Tibial nerve (tissue), 4 donors: ENCODE measurements around the gene TFR2.
A peak's percentile ranks its signal among the peaks of the same experiment; 100 is the strongest.

Experiments
- EP300 ChIP-seq, 2 donors: sonication (generic); formaldehyde crosslinking; IDR thresholded peaks; one replicate each; pipeline ENCODE4 v1.6.1; 2017; ENCODE audit warnings: antibody characterized with exemption in 2 of 2, mild to moderate bottlenecking in 1 of 2
- POLR2A ChIP-seq, 2 donors: fragments of 450-650 bp; IDR thresholded peaks; one replicate each; pipeline ENCODE4 v1.6.1; 2017; ENCODE audit warnings: antibody characterized with exemption in 2 of 2, mild to moderate bottlenecking in 2 of 2, moderate library complexity in 2 of 2
- TF ChIP-seq, protein P1 (sequence below), 5 experiments: fragments of 200-600 bp in 3 of 5; fragments of 450-650 bp in 2 of 5; sonication (generic) in 3 of 5; IDR thresholded peaks; one replicate each; pipeline ENCODE4 v1.5.1; 2016 to 2019; ENCODE audit warnings: antibody characterized with exemption in 5 of 5, mild to moderate bottlenecking in 3 of 5, moderate library complexity in 2 of 5

DNA sequence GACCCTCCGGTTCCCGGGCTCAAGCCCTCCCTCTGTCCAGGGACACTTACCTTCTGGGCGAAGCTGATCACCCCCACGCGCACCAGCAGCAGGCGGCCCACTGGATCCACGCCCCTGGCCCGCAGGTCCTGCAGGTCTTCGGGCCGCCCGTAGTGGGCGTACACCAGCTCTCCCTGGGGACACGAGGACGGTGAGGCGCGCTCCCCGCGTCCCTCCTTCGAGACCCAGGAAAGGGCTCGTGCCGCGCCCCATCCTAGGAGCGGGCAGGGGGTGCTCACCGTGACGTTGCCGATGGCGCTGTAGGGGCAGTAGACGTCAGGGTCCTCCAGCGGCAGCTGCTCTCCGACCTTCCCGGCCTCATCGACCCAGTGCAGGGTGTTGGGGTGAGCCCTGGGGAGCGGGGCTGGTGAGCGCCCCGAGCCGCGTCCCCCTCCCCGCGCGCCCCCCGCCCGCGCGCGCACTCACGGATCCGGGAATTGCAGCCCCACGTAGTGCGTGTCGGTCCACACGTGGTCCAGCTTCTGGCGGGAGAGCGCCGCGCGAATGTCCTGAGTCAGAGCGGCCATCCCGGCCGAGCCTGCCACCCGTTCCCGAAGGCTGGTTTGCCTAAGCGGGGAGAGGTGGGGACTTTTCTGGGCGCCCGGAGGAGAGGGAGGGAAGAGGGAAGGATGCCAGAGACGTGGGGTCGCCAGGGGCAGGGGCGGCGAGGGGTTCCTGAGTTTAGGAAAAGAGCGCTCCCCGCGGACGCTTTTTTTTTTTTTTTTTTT lies 8.2 kb downstream of the TFR2 start:
- TF ChIP-seq EP300 (IDR thresholded peaks at IDR 0.05) = no peak
- TF ChIP-seq, protein P1, sequence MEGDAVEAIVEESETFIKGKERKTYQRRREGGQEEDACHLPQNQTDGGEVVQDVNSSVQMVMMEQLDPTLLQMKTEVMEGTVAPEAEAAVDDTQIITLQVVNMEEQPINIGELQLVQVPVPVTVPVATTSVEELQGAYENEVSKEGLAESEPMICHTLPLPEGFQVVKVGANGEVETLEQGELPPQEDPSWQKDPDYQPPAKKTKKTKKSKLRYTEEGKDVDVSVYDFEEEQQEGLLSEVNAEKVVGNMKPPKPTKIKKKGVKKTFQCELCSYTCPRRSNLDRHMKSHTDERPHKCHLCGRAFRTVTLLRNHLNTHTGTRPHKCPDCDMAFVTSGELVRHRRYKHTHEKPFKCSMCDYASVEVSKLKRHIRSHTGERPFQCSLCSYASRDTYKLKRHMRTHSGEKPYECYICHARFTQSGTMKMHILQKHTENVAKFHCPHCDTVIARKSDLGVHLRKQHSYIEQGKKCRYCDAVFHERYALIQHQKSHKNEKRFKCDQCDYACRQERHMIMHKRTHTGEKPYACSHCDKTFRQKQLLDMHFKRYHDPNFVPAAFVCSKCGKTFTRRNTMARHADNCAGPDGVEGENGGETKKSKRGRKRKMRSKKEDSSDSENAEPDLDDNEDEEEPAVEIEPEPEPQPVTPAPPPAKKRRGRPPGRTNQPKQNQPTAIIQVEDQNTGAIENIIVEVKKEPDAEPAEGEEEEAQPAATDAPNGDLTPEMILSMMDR (IDR thresholded peaks at IDR 0.05) = peak in 2 of 5 experiments; percentile 33 to 39
- no peak for TF ChIP-seq POLR2A (IDR thresholded peaks at IDR 0.05)
